Measurements from ENCODE around the gene PRKCE. TPM values are rescaled to one million over a fixed set of nuclear protein-coding genes. Genes with fewer than 3 reads are reported as not detected.

The PRKCE gene
- total and polyA plus RNA-seq, 2 donors, result 3.2 to 3.3 TPM

DNA sequence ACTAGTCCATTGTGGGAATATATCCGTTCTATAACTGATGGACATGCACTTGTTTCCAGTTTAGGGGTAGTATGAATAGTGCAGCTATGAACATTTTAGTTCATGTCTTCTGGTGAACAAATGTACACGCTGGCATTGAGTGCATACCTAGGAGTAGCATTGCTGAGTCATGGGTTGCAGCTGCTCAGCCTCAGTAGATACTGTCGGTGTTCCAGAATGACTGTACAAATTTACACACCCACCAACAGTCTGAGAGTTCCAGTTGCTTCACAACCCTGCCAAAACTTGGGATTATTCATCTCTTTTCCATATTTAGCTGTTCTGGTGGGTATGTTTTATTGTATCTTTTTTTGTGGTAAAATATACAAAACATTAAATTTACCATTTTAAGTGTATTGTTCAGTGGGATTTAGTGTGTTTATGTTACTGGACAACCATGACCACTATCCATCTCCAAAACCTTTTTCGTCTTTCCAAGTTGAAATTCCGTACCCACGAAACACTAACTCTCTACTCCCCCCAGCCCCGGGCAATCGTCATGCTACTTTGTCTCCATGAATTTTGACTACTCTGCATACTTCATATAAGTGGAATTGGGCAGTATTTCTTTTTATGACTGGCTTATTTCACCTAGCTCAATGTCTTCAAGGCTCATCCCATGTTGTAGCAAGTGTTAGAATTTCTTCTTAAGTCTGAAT is 281.0 kb downstream of the PRKCE start:
- DNase-seq (ENCODE audit: low read depth in 6 of 9, low spot score in 9 of 9), result no peak
- peaks cover 0 to 3% of the 10 kb centered on the region in 2 donors for H3K4me1 ChIP-seq (ENCODE audit: control insufficient read depth in 2 of 2, insufficient read depth in 2 of 2, low read length in 2 of 2)
- 92% methylated on average over 8 of the region's 8 CpGs for WGBS
- H3K27ac ChIP-seq (ENCODE audit: low read depth in 1 of 2, low read length in 1 of 2), result no peak overlapping the region
- no peak overlapping the region for H3K4me3 ChIP-seq (ENCODE audit: low read length in 2 of 2)
- H3K9me3 ChIP-seq (ENCODE audit: control insufficient read depth in 2 of 2, insufficient read depth in 1 of 2, low read length in 1 of 2), result no peaks in the 10 kb centered on the region
- H3K36me3 ChIP-seq (ENCODE audit: control insufficient read depth in 2 of 2, insufficient read depth in 2 of 2, low read length in 1 of 2), result no peaks in the 10 kb centered on the region
- H3K27me3 ChIP-seq (ENCODE audit: control insufficient read depth in 2 of 2, insufficient read depth in 1 of 2, low read length in 1 of 2), result no peaks in the 10 kb centered on the region

DNA sequence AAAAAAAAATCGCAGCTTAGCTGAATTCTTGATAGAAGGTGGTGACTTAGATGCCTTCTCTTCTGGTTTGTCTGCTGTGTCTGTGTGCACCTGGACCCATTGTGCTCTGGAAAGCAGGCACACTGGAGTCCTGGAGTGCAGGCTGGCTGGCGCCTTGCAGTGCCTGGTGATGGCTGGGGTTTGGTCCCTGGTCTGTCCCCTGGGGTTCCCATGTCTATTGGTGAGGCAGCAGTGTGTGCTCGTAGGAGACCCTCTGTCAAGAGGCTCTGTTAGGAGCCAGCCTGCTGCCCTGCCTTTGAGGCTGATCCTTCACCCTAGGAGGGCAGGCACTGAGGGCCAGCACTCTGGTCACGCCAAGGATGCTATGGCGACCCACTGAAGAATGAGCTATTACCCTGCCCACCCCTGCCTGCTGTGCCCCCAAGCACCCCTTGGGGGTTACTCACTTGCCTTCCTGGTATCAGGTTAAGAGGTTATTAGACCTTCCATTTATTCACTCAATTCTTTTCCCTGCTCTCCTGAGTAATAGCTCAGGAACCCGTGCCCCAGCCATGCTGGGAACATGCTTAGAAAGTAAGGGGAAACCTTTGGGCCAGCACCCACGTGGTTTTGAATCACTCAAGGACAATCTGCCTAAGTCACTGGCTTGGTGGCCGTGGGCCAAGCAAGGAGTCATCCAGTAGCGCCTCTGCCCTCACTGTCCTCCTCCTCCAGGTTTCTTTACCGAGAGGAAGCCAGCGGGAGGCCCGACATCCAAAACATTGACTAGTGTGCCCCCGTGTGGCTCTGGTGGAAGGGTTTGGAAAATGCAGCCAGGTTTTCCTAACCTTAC is 284.5 kb downstream of the PRKCE start:
- 44% methylated on average over 13 of the region's 13 CpGs for WGBS

GRCh38 chr2:45936623-45936979 is 285.1 kb downstream of the PRKCE start:
- H3K4me3 ChIP-seq (ENCODE audit: low read length in 2 of 2), result no peak overlapping the region
- H3K36me3 ChIP-seq (ENCODE audit: control insufficient read depth in 2 of 2, insufficient read depth in 2 of 2, low read length in 1 of 2), result no peaks in the 10 kb centered on the region
- H3K4me1 ChIP-seq (ENCODE audit: control insufficient read depth in 2 of 2, insufficient read depth in 2 of 2, low read length in 2 of 2), result peaks cover 0 to 3% of the 10 kb centered on the region in 2 donors
- H3K9me3 ChIP-seq (ENCODE audit: control insufficient read depth in 2 of 2, insufficient read depth in 1 of 2, low read length in 1 of 2), result no peaks in the 10 kb centered on the region
- DNase-seq (ENCODE audit: low read depth in 6 of 9, low spot score in 9 of 9), result no peak
- no peaks in the 10 kb centered on the region for H3K27me3 ChIP-seq (ENCODE audit: control insufficient read depth in 2 of 2, insufficient read depth in 1 of 2, low read length in 1 of 2)
- 73% methylated on average over 5 of the region's 5 CpGs for WGBS
- no peak overlapping the region for H3K27ac ChIP-seq (ENCODE audit: low read depth in 1 of 2, low read length in 1 of 2)

More for the DNA sequence above, 284.5 kb downstream of the PRKCE start:
- peaks cover 0 to 3% of the 10 kb centered on the region in 2 donors for H3K4me1 ChIP-seq (ENCODE audit: control insufficient read depth in 2 of 2, insufficient read depth in 2 of 2, low read length in 2 of 2)
- no peaks in the 10 kb centered on the region for H3K27me3 ChIP-seq (ENCODE audit: control insufficient read depth in 2 of 2, insufficient read depth in 1 of 2, low read length in 1 of 2)
- no peaks in the 10 kb centered on the region for H3K36me3 ChIP-seq (ENCODE audit: control insufficient read depth in 2 of 2, insufficient read depth in 2 of 2, low read length in 1 of 2)
- H3K4me3 ChIP-seq (ENCODE audit: low read length in 2 of 2), result no peak overlapping the region
- H3K9me3 ChIP-seq (ENCODE audit: control insufficient read depth in 2 of 2, insufficient read depth in 1 of 2, low read length in 1 of 2), result no peaks in the 10 kb centered on the region
- H3K27ac ChIP-seq (ENCODE audit: low read depth in 1 of 2, low read length in 1 of 2), result no peak overlapping the region
- peak; percentile 18 to 79 (median 50) for DNase-seq (ENCODE audit: low read depth in 6 of 9, low spot score in 9 of 9)

- Histone ChIP-seq H3K9me3 (ENCODE audit: control insufficient read depth in 2 of 2, insufficient read depth in 1 of 2, low read length in 1 of 2) (no peaks in the 10 kb centered on the region), H3K4me1 (ENCODE audit: control insufficient read depth in 2 of 2, insufficient read depth in 2 of 2, low read length in 2 of 2) (peaks cover 0 to 3% of the 10 kb centered on the region in 2 donors), H3K27me3 (ENCODE audit: control insufficient read depth in 2 of 2, insufficient read depth in 1 of 2, low read length in 1 of 2) (no peaks in the 10 kb centered on the region), H3K27ac (ENCODE audit: low read depth in 1 of 2, low read length in 1 of 2) (no peak overlapping the region), H3K36me3 (ENCODE audit: control insufficient read depth in 2 of 2, insufficient read depth in 2 of 2, low read length in 1 of 2) (no peaks in the 10 kb centered on the region), H3K4me3 (ENCODE audit: low read length in 2 of 2) (no peak overlapping the region)
- no peak for DNase-seq (ENCODE audit: low read depth in 6 of 9, low spot score in 9 of 9)
- WGBS, result 99% methylated on average over 4 of the region's 4 CpGs
These were observed 286.5 kb downstream of the PRKCE start for GRCh38 chr2:45937990-45938389.

DNA sequence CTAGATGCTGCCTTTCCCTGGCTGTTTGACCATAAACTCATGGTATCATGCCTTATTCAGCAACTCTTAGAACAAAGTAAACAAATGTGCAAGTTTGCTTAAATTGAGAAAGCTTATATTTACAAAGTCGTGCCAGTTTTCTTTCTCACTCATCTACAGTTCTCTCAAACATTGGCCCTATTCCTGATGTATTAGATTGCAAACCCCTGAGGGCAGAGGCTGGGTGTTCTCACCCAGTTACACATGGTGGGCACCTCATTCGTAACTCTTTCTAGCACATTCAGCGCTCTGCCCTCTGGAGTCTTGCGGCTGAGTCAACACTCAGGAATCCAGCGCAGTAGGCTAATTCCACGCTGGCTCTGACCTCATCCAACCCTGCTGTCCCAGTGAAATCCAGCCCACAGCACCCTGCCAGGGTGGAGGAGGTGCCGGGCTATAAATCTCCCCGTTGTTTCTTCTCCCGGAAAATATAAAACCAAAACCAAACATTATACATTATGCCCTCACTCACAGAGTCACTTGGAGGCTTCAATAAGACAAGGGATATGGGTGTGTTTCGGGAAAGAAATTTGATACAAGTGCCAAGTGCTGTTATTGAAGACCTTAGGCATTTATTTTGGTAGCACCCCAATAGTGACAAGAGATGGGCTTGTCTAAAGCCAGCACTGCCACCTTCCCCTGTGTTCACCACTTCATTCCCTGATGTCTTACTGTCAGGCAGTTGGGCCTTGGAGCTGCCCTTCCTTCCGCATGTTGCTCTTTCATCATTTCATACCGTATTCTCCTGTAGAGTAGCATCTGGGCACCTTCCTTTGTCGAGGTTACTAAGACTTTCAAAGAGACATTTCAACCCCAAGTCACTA is 287.4 kb downstream of the PRKCE start:
- no peak for DNase-seq (ENCODE audit: low read depth in 6 of 9, low spot score in 9 of 9)
- Histone ChIP-seq H3K4me1 (ENCODE audit: control insufficient read depth in 2 of 2, insufficient read depth in 2 of 2, low read length in 2 of 2) (peaks cover 0 to 3% of the 10 kb centered on the region in 2 donors), H3K36me3 (ENCODE audit: control insufficient read depth in 2 of 2, insufficient read depth in 2 of 2, low read length in 1 of 2) (no peaks in the 10 kb centered on the region), H3K27me3 (ENCODE audit: control insufficient read depth in 2 of 2, insufficient read depth in 1 of 2, low read length in 1 of 2) (no peaks in the 10 kb centered on the region), H3K27ac (ENCODE audit: low read depth in 1 of 2, low read length in 1 of 2) (no peak overlapping the region), H3K4me3 (ENCODE audit: low read length in 2 of 2) (no peak overlapping the region), H3K9me3 (ENCODE audit: control insufficient read depth in 2 of 2, insufficient read depth in 1 of 2, low read length in 1 of 2) (no peaks in the 10 kb centered on the region)
- 92% methylated on average over 13 of the region's 13 CpGs for WGBS

- Histone ChIP-seq H3K27ac (ENCODE audit: low read depth in 1 of 2, low read length in 1 of 2) (no peak overlapping the region), H3K4me1 (ENCODE audit: control insufficient read depth in 2 of 2, insufficient read depth in 2 of 2, low read length in 2 of 2) (no peaks in the 10 kb centered on the region)
These were observed 290.2 kb downstream of the PRKCE start for GRCh38 chr2:45941531-45942236.

DNA sequence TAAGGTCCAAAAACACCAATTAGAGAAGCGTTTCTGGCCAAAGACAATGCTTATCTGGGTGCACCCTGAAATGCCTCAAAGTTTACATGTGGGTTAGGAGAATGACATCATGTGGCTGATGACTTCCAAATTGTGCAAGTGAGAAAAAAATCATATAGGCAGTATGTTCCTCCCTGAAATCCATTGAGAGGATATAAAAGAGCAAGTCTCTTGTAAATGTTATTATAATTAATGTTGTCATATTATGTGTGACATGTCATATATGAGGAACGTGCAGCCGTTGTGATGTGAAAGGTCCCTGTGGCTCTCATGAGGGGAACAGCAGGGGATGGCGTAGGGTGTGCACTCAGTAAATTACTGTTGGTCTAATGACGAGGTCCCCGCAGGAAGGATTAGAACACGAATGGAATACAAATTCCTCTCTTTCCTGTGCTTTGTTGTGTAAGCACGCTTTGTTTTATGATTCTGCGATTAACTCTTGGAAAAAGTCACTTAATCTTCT is 290.8 kb downstream of the PRKCE start:
- Histone ChIP-seq H3K4me1 (ENCODE audit: control insufficient read depth in 2 of 2, insufficient read depth in 2 of 2, low read length in 2 of 2) (no peaks in the 10 kb centered on the region), H3K27me3 (ENCODE audit: control insufficient read depth in 2 of 2, insufficient read depth in 1 of 2, low read length in 1 of 2) (no peaks in the 10 kb centered on the region), H3K9me3 (ENCODE audit: control insufficient read depth in 2 of 2, insufficient read depth in 1 of 2, low read length in 1 of 2) (no peaks in the 10 kb centered on the region), H3K27ac (ENCODE audit: low read depth in 1 of 2, low read length in 1 of 2) (no peak overlapping the region), H3K36me3 (ENCODE audit: control insufficient read depth in 2 of 2, insufficient read depth in 2 of 2, low read length in 1 of 2) (no peaks in the 10 kb centered on the region), H3K4me3 (ENCODE audit: low read length in 2 of 2) (no peak overlapping the region)
- WGBS, result 96% methylated on average over 9 of the region's 9 CpGs
- DNase-seq (ENCODE audit: low read depth in 6 of 9, low spot score in 9 of 9), result no peak

More at GRCh38 chr2:45941531-45942236, 290.2 kb downstream of the PRKCE start:
- Histone ChIP-seq H3K4me3 (ENCODE audit: low read length in 2 of 2) (no peak overlapping the region), H3K36me3 (ENCODE audit: control insufficient read depth in 2 of 2, insufficient read depth in 2 of 2, low read length in 1 of 2) (no peaks in the 10 kb centered on the region), H3K9me3 (ENCODE audit: control insufficient read depth in 2 of 2, insufficient read depth in 1 of 2, low read length in 1 of 2) (no peaks in the 10 kb centered on the region), H3K27me3 (ENCODE audit: control insufficient read depth in 2 of 2, insufficient read depth in 1 of 2, low read length in 1 of 2) (no peaks in the 10 kb centered on the region)
- no peak for DNase-seq (ENCODE audit: low read depth in 6 of 9, low spot score in 9 of 9)
- WGBS, result 94% methylated on average over 6 of the region's 6 CpGs

- DNase-seq (ENCODE audit: low read depth in 6 of 9, low spot score in 9 of 9), result no peak
- no peak overlapping the region for H3K4me3 ChIP-seq (ENCODE audit: low read length in 2 of 2)
- no peak overlapping the region for H3K27ac ChIP-seq (ENCODE audit: low read depth in 1 of 2, low read length in 1 of 2)
- no peaks in the 10 kb centered on the region for H3K9me3 ChIP-seq (ENCODE audit: control insufficient read depth in 2 of 2, insufficient read depth in 1 of 2, low read length in 1 of 2)
- H3K36me3 ChIP-seq (ENCODE audit: control insufficient read depth in 2 of 2, insufficient read depth in 2 of 2, low read length in 1 of 2), result no peaks in the 10 kb centered on the region
- no peaks in the 10 kb centered on the region for H3K27me3 ChIP-seq (ENCODE audit: control insufficient read depth in 2 of 2, insufficient read depth in 1 of 2, low read length in 1 of 2)
- H3K4me1 ChIP-seq (ENCODE audit: control insufficient read depth in 2 of 2, insufficient read depth in 2 of 2, low read length in 2 of 2), result no peaks in the 10 kb centered on the region
- 96% methylated on average over 14 of the region's 14 CpGs for WGBS
These were observed 292.0 kb downstream of the PRKCE start for GRCh38 chr2:45943219-45944044.
